CD14-positive monocyte (primary cell): ENCODE data around the gene NR2F1. TPM values are rescaled to one million over a fixed set of nuclear protein-coding genes. Genes with fewer than 3 reads are reported as not detected.

Source experiments
- DNase-seq, 3 donors: peaks; one replicate each; pipeline ENCODE4 v3.0.0-alpha.2; 2011 to 2022
- H2AFZ ChIP-seq: 2 replicates; pipeline ENCODE4 v1.6.0; 2012; ENCODE audit warnings: mild to moderate bottlenecking, low read depth, low read length, inconsistent platforms; ENCODE audit not compliant: insufficient read depth, poor library complexity, severe bottlenecking
- H3K27ac ChIP-seq, 2 donors: 1 replicate in 1 of 2; 2 replicates in 1 of 2; pipeline ENCODE4 v1.5.1; 2012 to 2013; ENCODE audit warnings: low read length in 2 of 2, control low read depth in 1 of 2, inconsistent platforms in 1 of 2, low read depth in 1 of 2, mild to moderate bottlenecking in 1 of 2
- H3K27me3 ChIP-seq, 2 donors: one replicate each; pipeline versions ENCODE4 v1.6.0 to v1.6.1; 2011 to 2013; ENCODE audit warnings: low read length in 2 of 2; ENCODE audit not compliant: control insufficient read depth in 2 of 2, insufficient read depth in 2 of 2
- H3K36me3 ChIP-seq, 2 donors: replicated peaks in 1 of 2; 1 replicate in 1 of 2; 2 replicates in 1 of 2; pipeline versions ENCODE4 v1.5.1 to v1.6.1; 2012 to 2013; ENCODE audit warnings: low read length in 2 of 2, control low read depth in 1 of 2, inconsistent platforms in 1 of 2, mild to moderate bottlenecking in 1 of 2; ENCODE audit not compliant: insufficient read depth in 2 of 2, control insufficient read depth in 1 of 2
- H3K4me1 ChIP-seq, 2 donors: 1 replicate in 1 of 2; 2 replicates in 1 of 2; pipeline versions ENCODE4 v1.5.1 to v1.6.1; 2012 to 2013; ENCODE audit warnings: low read length in 2 of 2, control low read depth in 1 of 2, inconsistent platforms in 1 of 2, mild to moderate bottlenecking in 1 of 2, moderate library complexity in 1 of 2; ENCODE audit not compliant: insufficient read depth in 2 of 2, control insufficient read depth in 1 of 2
- H3K4me2 ChIP-seq: replicated peaks from 2 replicates; pipeline ENCODE3; 2012; ENCODE audit warnings: low read length, moderate library complexity, mild to moderate bottlenecking; ENCODE audit not compliant: poor library complexity, severe bottlenecking; ENCODE audit errors: extremely low read depth
- H3K4me3 ChIP-seq, 3 experiments: fragments of 200-600 bp in 1 of 3; sonication (generic) in 1 of 3; replicated peaks in 1 of 3; 1 replicate in 2 of 3; 2 replicates in 1 of 3; pipeline ENCODE4 v1.5.1; 2011 to 2013; ENCODE audit warnings: low read length in 3 of 3, mild to moderate bottlenecking in 3 of 3, control low read depth in 2 of 3, low read depth in 2 of 3, inconsistent platforms in 1 of 3, moderate library complexity in 1 of 3
- H3K79me2 ChIP-seq: 2 replicates; pipeline ENCODE4 v1.6.0; 2012; ENCODE audit warnings: mild to moderate bottlenecking, control low read depth, inconsistent platforms, low read length, moderate library complexity; ENCODE audit not compliant: insufficient read depth
- H3K9ac ChIP-seq: 2 replicates; pipeline ENCODE4 v1.6.0; 2017; ENCODE audit warnings: low read length, mild to moderate bottlenecking; ENCODE audit not compliant: insufficient read depth, poor library complexity, severe bottlenecking
- H3K9me3 ChIP-seq, 2 donors: replicated peaks in 1 of 2; 1 replicate in 1 of 2; 2 replicates in 1 of 2; pipeline versions ENCODE4 v1.5.1 to v1.6.1; 2012 to 2013; ENCODE audit warnings: low read length in 2 of 2, control low read depth in 1 of 2; ENCODE audit not compliant: control insufficient read depth in 1 of 2, insufficient read depth in 1 of 2
- H4K20me1 ChIP-seq: 2 replicates; pipeline ENCODE4 v1.6.0; 2012; ENCODE audit warnings: mild to moderate bottlenecking, low read length, control low read depth, moderate library complexity; ENCODE audit not compliant: insufficient read depth
- H3K27ac Mint-ChIP-seq, 7 donors: one replicate each; pipeline ENCODE4 v1.8.0; 2020; ENCODE audit warnings: mild to moderate bottlenecking in 7 of 7, mixed read lengths in 7 of 7, moderate library complexity in 6 of 7, inconsistent platforms in 2 of 7
- H3K27me3 Mint-ChIP-seq, 3 donors: one replicate each; pipeline ENCODE4 v1.8.0; 2021 to 2022; ENCODE audit warnings: low read depth in 3 of 3, mild to moderate bottlenecking in 3 of 3, mixed read lengths in 3 of 3, moderate library complexity in 3 of 3, inconsistent platforms in 1 of 3
- H3K36me3 Mint-ChIP-seq, 2 donors: one replicate each; pipeline ENCODE4 v1.8.0; 2020; ENCODE audit warnings: mixed read lengths in 2 of 2, inconsistent platforms in 1 of 2, mild to moderate bottlenecking in 1 of 2
- H3K4me1 Mint-ChIP-seq: one replicate; pipeline ENCODE4 v1.8.0; 2020; ENCODE audit warnings: mild to moderate bottlenecking, mixed read lengths
- H3K4me3 Mint-ChIP-seq, 2 donors: one replicate each; pipeline ENCODE4 v1.8.0; 2020; ENCODE audit warnings: mild to moderate bottlenecking in 2 of 2, mixed read lengths in 2 of 2, moderate library complexity in 1 of 2
- H3K9me3 Mint-ChIP-seq, 7 donors: one replicate each; pipeline ENCODE4 v1.8.0; 2020 to 2022; ENCODE audit warnings: mixed read lengths in 7 of 7, mild to moderate bottlenecking in 6 of 7, moderate library complexity in 6 of 7, inconsistent platforms in 2 of 7
- WGBS: methylation state at CpG from one replicate; pipeline ENCODE4 v1.1.5; 2013; ENCODE audit warnings: missing lambda C conversion rate; ENCODE audit not compliant: insufficient coverage; 5-methylcytosine and 5-hydroxymethylcytosine counted together
- intact Hi-C, 2 donors: fragments of 100-400 bp; cut with micrococcal nuclease; formaldehyde crosslinking; loops; one replicate each; pipeline versions ENCODE4 v1.15.0 to v1.15.1; 2023
- polyA plus RNA-seq, 3 donors: library from polyadenylated mRNA; depleted of rRNA in 1 of 3; unstranded in 2 of 3; stranded (reverse) in 1 of 3; fragments of 300-500 nt in 2 of 3; fragments of >200 nt in 1 of 3; fragmentation: Illumina TruSeq in 2 of 3; gene quantifications; 1 replicate in 2 of 3; 2 replicates in 1 of 3; pipeline ENCODE4 v1.2.3, GENCODE V29; 2012 to 2021
- TF ChIP-seq, protein P1 (sequence below): fragments of 200-600 bp; IDR thresholded peaks from one replicate; pipeline ENCODE4 v1.8.0; 2022; ENCODE audit warnings: antibody characterized with exemption, mild to moderate bottlenecking

Gene NR2F1
- polyA plus RNA-seq, 3 donors: not detected

GRCh38 chr5:93572101-93572607 is 10.9 kb upstream of the NR2F1 start:
- H3K4me3 Mint-ChIP-seq: peak overlapping the region in 1 of 2 donors; percentile 84
- Histone ChIP-seq H3K4me3 (no peak overlapping the region), H3K9ac (no peak overlapping the region), H3K4me2 (no peak overlapping the region), H3K4me1 (peaks cover 12% of the 10 kb centered on the region in 2 donors), H3K79me2 (no peaks in the 10 kb centered on the region), H3K36me3 (no peaks in the 10 kb centered on the region), H3K27ac (no peak overlapping the region), H3K27me3 (peaks cover 94 to 100% of the 10 kb centered on the region in 2 donors), H4K20me1 (no peaks in the 10 kb centered on the region), H3K9me3 (peaks cover 5 to 56% of the 10 kb centered on the region in 2 donors), H2AFZ (no peak overlapping the region)
- TF ChIP-seq, protein P1, sequence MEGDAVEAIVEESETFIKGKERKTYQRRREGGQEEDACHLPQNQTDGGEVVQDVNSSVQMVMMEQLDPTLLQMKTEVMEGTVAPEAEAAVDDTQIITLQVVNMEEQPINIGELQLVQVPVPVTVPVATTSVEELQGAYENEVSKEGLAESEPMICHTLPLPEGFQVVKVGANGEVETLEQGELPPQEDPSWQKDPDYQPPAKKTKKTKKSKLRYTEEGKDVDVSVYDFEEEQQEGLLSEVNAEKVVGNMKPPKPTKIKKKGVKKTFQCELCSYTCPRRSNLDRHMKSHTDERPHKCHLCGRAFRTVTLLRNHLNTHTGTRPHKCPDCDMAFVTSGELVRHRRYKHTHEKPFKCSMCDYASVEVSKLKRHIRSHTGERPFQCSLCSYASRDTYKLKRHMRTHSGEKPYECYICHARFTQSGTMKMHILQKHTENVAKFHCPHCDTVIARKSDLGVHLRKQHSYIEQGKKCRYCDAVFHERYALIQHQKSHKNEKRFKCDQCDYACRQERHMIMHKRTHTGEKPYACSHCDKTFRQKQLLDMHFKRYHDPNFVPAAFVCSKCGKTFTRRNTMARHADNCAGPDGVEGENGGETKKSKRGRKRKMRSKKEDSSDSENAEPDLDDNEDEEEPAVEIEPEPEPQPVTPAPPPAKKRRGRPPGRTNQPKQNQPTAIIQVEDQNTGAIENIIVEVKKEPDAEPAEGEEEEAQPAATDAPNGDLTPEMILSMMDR: no peak
- H3K27me3 Mint-ChIP-seq: peaks cover 83 to 96% (median 89%) of the 10 kb centered on the region in 3 donors
- DNase-seq: no peak
- intact Hi-C loops: no loop called here
- H3K4me1 Mint-ChIP-seq: peaks cover 21% of the 10 kb centered on the region
- H3K36me3 Mint-ChIP-seq: peaks cover 3% of the 10 kb centered on the region in 2 donors
- H3K9me3 Mint-ChIP-seq: peaks cover 0 to 21% (median 15%) of the 10 kb centered on the region in 7 donors
- 3% methylated on average over 39 of the region's 40 CpGs for WGBS
- no peak overlapping the region for H3K27ac Mint-ChIP-seq

DNA sequence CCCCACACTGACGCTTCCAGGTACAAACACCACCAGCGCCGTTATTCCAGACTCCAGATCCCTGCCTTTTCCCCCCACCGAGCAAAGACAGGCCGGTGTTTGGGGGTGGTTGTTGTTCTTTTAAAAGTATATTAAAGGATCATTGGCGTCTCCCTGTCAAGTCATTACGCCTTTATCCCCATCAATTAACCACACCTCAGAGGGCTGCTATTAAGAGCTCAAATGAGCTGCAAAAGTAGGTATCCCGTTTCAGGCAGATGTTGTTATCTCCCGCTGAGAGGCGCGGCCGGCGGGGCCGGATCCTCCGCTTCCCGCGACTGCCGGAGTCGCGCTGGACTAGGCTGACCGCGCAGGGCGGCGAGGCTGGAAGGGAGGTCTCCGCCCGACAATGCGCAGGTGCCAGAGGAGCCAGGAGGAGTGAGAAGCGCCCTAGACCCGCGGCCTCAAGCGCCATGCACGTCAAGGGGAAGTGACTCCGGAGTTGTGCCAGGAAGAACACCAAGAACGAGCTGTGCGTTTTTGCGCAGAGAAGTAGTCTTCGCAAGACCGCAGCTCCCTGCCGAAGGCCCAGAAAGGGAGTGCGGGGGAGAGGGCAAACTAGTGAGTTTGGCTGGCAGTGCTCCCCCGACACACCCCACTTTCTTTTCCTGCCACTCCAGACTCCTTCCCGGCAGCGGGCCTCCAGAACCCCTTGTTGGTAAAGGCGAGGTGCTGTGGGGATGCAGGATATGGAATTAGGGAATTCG is 10.2 kb upstream of the NR2F1 start:
- TF ChIP-seq, protein P1: no peak
- Histone ChIP-seq H3K79me2 (no peaks in the 10 kb centered on the region), H3K27ac (no peak overlapping the region), H3K27me3 (peaks cover 94 to 100% of the 10 kb centered on the region in 2 donors), H3K4me1 (peaks cover 12% of the 10 kb centered on the region in 2 donors), H2AFZ (no peak overlapping the region), H3K36me3 (no peaks in the 10 kb centered on the region), H3K4me2 (no peak overlapping the region), H3K9me3 (peaks cover 5 to 61% of the 10 kb centered on the region in 2 donors), H4K20me1 (no peaks in the 10 kb centered on the region), H3K9ac (no peak overlapping the region), H3K4me3 (no peak overlapping the region)
- H3K9me3 Mint-ChIP-seq: peaks cover 0 to 21% (median 15%) of the 10 kb centered on the region in 7 donors
- H3K27me3 Mint-ChIP-seq: peaks cover 83 to 96% (median 84%) of the 10 kb centered on the region in 3 donors
- no peak overlapping the region for H3K27ac Mint-ChIP-seq
- H3K4me3 Mint-ChIP-seq: peak overlapping the region in 1 of 2 donors; percentile 84
- no peak for DNase-seq
- intact Hi-C loops: no loop called here
- 2% methylated on average over 29 of the region's 45 CpGs for WGBS
- H3K36me3 Mint-ChIP-seq: peaks cover 3% of the 10 kb centered on the region in 2 donors
- H3K4me1 Mint-ChIP-seq: peaks cover 21% of the 10 kb centered on the region
